Endothelial cell of umbilical vein (primary cell): ENCODE data around the gene PERM1. TPM values are rescaled to one million over a fixed set of nuclear protein-coding genes. Genes with fewer than 3 reads are reported as not detected.

Experiments used
- BruUV-seq: library from RNA; stranded (reverse); fragments of 400-500 nt; replicated peaks from 2 replicates; lab custom pipeline; 2021; lab: Mats Ljungman, UMichigan
- CTCF ChIA-PET: fragments of 300-600, 350-600 bp; sonication (Branson Sonifier 250); formaldehyde crosslinking; loops from one replicate; lab custom pipeline; 2021; ENCODE audit warnings: antibody characterized with exemption, inconsistent platforms; lab: Charles Lee
- POLR2A ChIA-PET: fragments of 300-600, 350-600 bp; sonication (Branson Sonifier 250); formaldehyde crosslinking; loops from one replicate; lab custom pipeline; 2021; ENCODE audit warnings: antibody characterized with exemption, inconsistent platforms; lab: Charles Lee
- DNase-seq: peaks from one replicate; pipeline ENCODE4 v3.0.0-alpha.2; 2011; ENCODE audit warnings: low read depth, low spot score
- FAIRE-seq: peaks from 2 replicates; lab custom pipeline; 2011; peaks lifted over from hg19 to GRCh38; lab: Jason Lieb, UNC
- H2AFZ ChIP-seq: 2 replicates; pipeline ENCODE4 v1.6.0; 2012; ENCODE audit warnings: low read depth, low read length, control low read depth, inconsistent platforms
- H3K27ac ChIP-seq: 2 replicates; pipeline ENCODE4 v1.5.1; 2011; ENCODE audit warnings: low read depth, mild to moderate bottlenecking, control low read depth, low read length, moderate library complexity; ENCODE audit not compliant: insufficient read depth
- H3K27me3 ChIP-seq, 2 experiments: 2 replicates each; pipeline versions ENCODE4 v1.6.0 to v1.6.1; 2011; ENCODE audit warnings: low read length in 2 of 2, mixed read lengths in 1 of 2; ENCODE audit not compliant: control insufficient read depth in 2 of 2, insufficient read depth in 2 of 2
- H3K36me3 ChIP-seq, 2 experiments: 2 replicates in 1 of 2; 3 replicates in 1 of 2; pipeline ENCODE4 v1.5.1; 2011; ENCODE audit warnings: low read length in 2 of 2, mild to moderate bottlenecking in 1 of 2, moderate library complexity in 1 of 2; ENCODE audit not compliant: control insufficient read depth in 2 of 2, insufficient read depth in 2 of 2; ENCODE audit errors: extremely low read depth in 1 of 2
- H3K4me1 ChIP-seq: 3 replicates; pipeline ENCODE4 v1.5.1; 2011; ENCODE audit warnings: mild to moderate bottlenecking, low read length; ENCODE audit not compliant: control insufficient read depth, insufficient read depth; ENCODE audit errors: extremely low read depth
- H3K4me2 ChIP-seq: 2 replicates; pipeline ENCODE4 v1.6.1; 2011; ENCODE audit warnings: low read length, control low read depth, mixed read lengths; ENCODE audit not compliant: insufficient read depth
- H3K4me3 ChIP-seq, 3 experiments: fragments of 200-600 bp in 1 of 3; sonication (generic), shearing (Covaris generic) in 1 of 3; replicated peaks in 1 of 3; 2 replicates each; pipeline ENCODE4 v1.5.1; 2011 to 2016; ENCODE audit warnings: control low read depth in 3 of 3, low read length in 3 of 3, mild to moderate bottlenecking in 2 of 3, inconsistent platforms in 1 of 3, low read depth in 1 of 3, moderate library complexity in 1 of 3; ENCODE audit not compliant: insufficient read depth in 1 of 3
- H3K79me2 ChIP-seq: 2 replicates; pipeline ENCODE4 v1.6.0; 2012; ENCODE audit warnings: low read length, inconsistent platforms; ENCODE audit not compliant: control insufficient read depth, insufficient read depth
- H3K9ac ChIP-seq: replicated peaks from 2 replicates; pipeline ENCODE3; 2011; ENCODE audit warnings: low read length, control low read depth; ENCODE audit not compliant: insufficient read depth; ENCODE audit errors: extremely low read depth
- H3K9me1 ChIP-seq: replicated peaks from 3 replicates; pipeline ENCODE4 v1.6.0; 2011; ENCODE audit warnings: mild to moderate bottlenecking, low read length; ENCODE audit not compliant: control insufficient read depth, insufficient read depth; ENCODE audit errors: extremely low read depth
- H3K9me3 ChIP-seq: replicated peaks from 2 replicates; pipeline ENCODE4 v1.5.1; 2012; ENCODE audit warnings: low read length, inconsistent platforms; ENCODE audit not compliant: control insufficient read depth, insufficient read depth
- H4K20me1 ChIP-seq: replicated peaks from 2 replicates; pipeline ENCODE3; 2011; ENCODE audit warnings: mild to moderate bottlenecking, low read length; ENCODE audit not compliant: control insufficient read depth, insufficient read depth; ENCODE audit errors: extremely low read depth
- EZH2 ChIP-seq: IDR thresholded peaks from 2 replicates; pipeline ENCODE4 v1.6.1; 2012; ENCODE audit warnings: borderline replicate concordance, low read depth, mild to moderate bottlenecking, moderate library complexity, low read length, inconsistent platforms; ENCODE audit not compliant: severe bottlenecking
- FOS ChIP-seq: IDR thresholded peaks from 2 replicates; pipeline ENCODE4 v1.6.1; 2011; ENCODE audit warnings: mild to moderate bottlenecking, low read length, moderate library complexity, borderline replicate concordance; ENCODE audit not compliant: insufficient read depth
- GATA2 ChIP-seq: IDR thresholded peaks from 2 replicates; pipeline ENCODE4 v1.7.0; 2011; ENCODE audit warnings: low read depth, mild to moderate bottlenecking, moderate library complexity, mixed read lengths, low read length; ENCODE audit not compliant: insufficient read length, insufficient read depth
- JUN ChIP-seq: IDR thresholded peaks from 2 replicates; pipeline ENCODE4 v1.6.1; 2011; ENCODE audit warnings: borderline replicate concordance, low read depth; ENCODE audit not compliant: insufficient read length, insufficient read depth
- MAX ChIP-seq: IDR thresholded peaks from 2 replicates; pipeline ENCODE4 v1.6.1; 2011; ENCODE audit not compliant: insufficient read depth, insufficient read length
- MYC ChIP-seq: IDR thresholded peaks from one replicate; pipeline ENCODE4 v1.6.1; 2011; ENCODE audit warnings: mild to moderate bottlenecking, low read depth, low read length
- POLR2AphosphoS5 ChIP-seq: IDR thresholded peaks from 2 replicates; pipeline ENCODE4 v1.6.1; 2012; ENCODE audit warnings: low read depth, mild to moderate bottlenecking, control low read depth, low read length, moderate library complexity; ENCODE audit not compliant: insufficient read depth
- dilution Hi-C: fragments of 300-500 bp; cut with MboI; formaldehyde crosslinking; loops from one replicate; pipeline ENCODE4 v1.15.0; 2019; ENCODE audit warnings: low sequenced_read_pairs; ENCODE audit not compliant: extremely low pct_ligation_motif_present
- intact Hi-C: fragments of 100-400 bp; cut with micrococcal nuclease; formaldehyde crosslinking; loops from one replicate; pipeline ENCODE4 v1.10.0; 2022
- polyA plus RNA-seq, 4 experiments: library from polyadenylated mRNA; depleted of rRNA in 3 of 4; stranded (reverse) in 3 of 4; unstranded in 1 of 4; fragments of >200 nt; gene quantifications; 2 replicates each; pipeline versions ENCODE4 v1.2.1 to v1.2.3, GENCODE V29; 2011 to 2012; ENCODE audit warnings: missing spikeins in 1 of 4
- total RNA-seq: library from RNA; stranded (reverse); gene quantifications from 2 replicates; pipeline ENCODE4 v1.2.3, GENCODE V29; 2021

The PERM1 gene
- total and polyA plus RNA-seq, 2 donors (not counting 3 experiments of a cell fraction or from before 2014, with no cell fraction given), result not detected

GRCh38 chr1:1022302-1023009 lies 40.6 kb upstream of the PERM1 start:
- dilution Hi-C loops, result no loop called here
- Histone ChIP-seq H3K4me2 (no peak overlapping the region), H3K79me2 (no peaks in the 10 kb centered on the region), H3K27me3 (no peaks in the 10 kb centered on the region), H3K9ac (no peak overlapping the region), H3K27ac (no peak overlapping the region), H3K9me3 (no peaks in the 10 kb centered on the region), H3K4me3 (no peak overlapping the region), H3K4me1 (peaks cover 16% of the 10 kb centered on the region), H3K9me1 (no peaks in the 10 kb centered on the region), H3K36me3 (no peaks in the 10 kb centered on the region), H4K20me1 (no peaks in the 10 kb centered on the region), H2AFZ (no peak overlapping the region)
- no TSS peak for BruUV-seq
- TF ChIP-seq GATA2 (no peak), EZH2 (no peak), JUN (no peak)
- ChIA-PET CTCF (no interaction called here), POLR2A (no interaction called here)
- DNase-seq, result no peak
- intact Hi-C loops, result no loop called here
- no peak for FAIRE-seq

GRCh38 chr1:1021920-1022259 lies 40.0 kb upstream of the PERM1 start:
- no peak for FAIRE-seq
- H3K9me3 ChIP-seq, result no peaks in the 10 kb centered on the region
- TF ChIP-seq FOS, result no peak
- no peak for TF ChIP-seq GATA2
- no peak for TF ChIP-seq MAX
- no peak for TF ChIP-seq POLR2AphosphoS5
- TF ChIP-seq MYC, result no peak
- H3K9me1 ChIP-seq, result no peaks in the 10 kb centered on the region
- dilution Hi-C loops, result no loop called here
- no peaks in the 10 kb centered on the region for H3K36me3 ChIP-seq
- H3K4me2 ChIP-seq, result no peak overlapping the region
- intact Hi-C loops, result loop anchor here (2.0 kb wide), 1 partner anchor 19 kb away; no protein-coding TSS in a partner anchor
- no peaks in the 10 kb centered on the region for H4K20me1 ChIP-seq
- DNase-seq, result no peak
- BruUV-seq, result no TSS peak
- H3K9ac ChIP-seq, result no peak overlapping the region
- H3K27me3 ChIP-seq, result no peaks in the 10 kb centered on the region
- no peak overlapping the region for H2AFZ ChIP-seq
- ChIA-PET CTCF (interaction anchor here (1.5 kb wide), 1 partner anchor 18 kb away, joined by 5 read pairs; no protein-coding TSS in a partner anchor), POLR2A (no interaction called here)
- no peak overlapping the region for H3K4me3 ChIP-seq
- H3K4me1 ChIP-seq, result peaks cover 16% of the 10 kb centered on the region
- no peaks in the 10 kb centered on the region for H3K79me2 ChIP-seq
- no peak overlapping the region for H3K27ac ChIP-seq
